Spleen (tissue), 11 donors: ENCODE measurements around the gene S100A1. TPM values are rescaled to one million over a fixed set of nuclear protein-coding genes. Genes with fewer than 3 reads are reported as not detected.
"Not testable (repeated sequence)": the region's sequence is repeated elsewhere in the genome, so short reads cannot be mapped to it uniquely, and the experiment has no call there.

Source experiments
- DNase-seq: peaks from one replicate; pipeline ENCODE4 v3.0.0-alpha.2; 2020
- H3K27ac ChIP-seq, 8 donors: fragments of 200-600 bp; sonication (generic) in 7 of 8; 1 replicate in 4 of 8; 2 replicates in 4 of 8; pipeline versions ENCODE4 v1.5.0 to v1.8.0; 2016 to 2021; ENCODE audit warnings: inconsistent platforms in 4 of 8, mild to moderate bottlenecking in 4 of 8, moderate library complexity in 1 of 8
- H3K27me3 ChIP-seq, 7 donors: fragments of 200-600 bp; sonication (generic) in 6 of 7; replicated peaks in 1 of 7; 1 replicate in 4 of 7; 2 replicates in 3 of 7; pipeline versions ENCODE4 v1.5.0 to v1.8.0; 2016 to 2021; ENCODE audit warnings: inconsistent platforms in 3 of 7, mild to moderate bottlenecking in 1 of 7
- H3K36me3 ChIP-seq, 6 donors: fragments of 200-600 bp; sonication (generic) in 5 of 6; 1 replicate in 4 of 6; 2 replicates in 2 of 6; pipeline versions ENCODE4 v1.5.0 to v1.8.0; 2016 to 2021; ENCODE audit warnings: inconsistent platforms in 2 of 6
- H3K4me1 ChIP-seq, 6 donors: fragments of 200-600 bp; sonication (generic) in 5 of 6; 1 replicate in 3 of 6; 2 replicates in 3 of 6; pipeline versions ENCODE4 v1.5.0 to v1.8.0; 2016 to 2021; ENCODE audit warnings: inconsistent platforms in 3 of 6
- H3K4me3 ChIP-seq, 8 donors: fragments of 200-600 bp; sonication (generic) in 7 of 8; 1 replicate in 4 of 8; 2 replicates in 4 of 8; pipeline versions ENCODE4 v1.5.0 to v1.8.0; 2016 to 2021; ENCODE audit warnings: inconsistent platforms in 4 of 8, mild to moderate bottlenecking in 4 of 8, moderate library complexity in 2 of 8
- H3K9me3 ChIP-seq, 8 donors: fragments of 200-600 bp; sonication (generic) in 7 of 8; 1 replicate in 4 of 8; 2 replicates in 4 of 8; pipeline versions ENCODE4 v1.5.0 to v1.8.0; 2016 to 2021; ENCODE audit warnings: inconsistent platforms in 4 of 8
- CTCF ChIP-seq, 11 experiments: fragments of 200-600 bp in 7 of 11; fragments of 450-650 bp in 4 of 11; sonication (generic) in 4 of 11; IDR thresholded peaks in 8 of 11; conservative IDR thresholded peaks in 3 of 11; 1 replicate in 7 of 11; 2 replicates in 4 of 11; pipeline versions ENCODE4 v1.4.0 to v1.8.0; 2016 to 2021; ENCODE audit warnings: antibody characterized with exemption in 11 of 11, inconsistent platforms in 4 of 11, mild to moderate bottlenecking in 1 of 11
- POLR2A ChIP-seq, 3 donors: fragments of 450-650 bp; IDR thresholded peaks; one replicate each; pipeline ENCODE4 v1.5.1; 2017; ENCODE audit warnings: antibody characterized with exemption in 3 of 3, mild to moderate bottlenecking in 1 of 3
- POLR2AphosphoS5 ChIP-seq, 3 donors: sonication (generic); formaldehyde crosslinking; IDR thresholded peaks; one replicate each; pipeline ENCODE4 v1.5.1; 2017; ENCODE audit warnings: antibody characterized with exemption in 3 of 3
- WGBS, 5 donors: extraction: QIAGEN DNeasy Blood & Tissue Kit in 3 of 5; methylation state at CpG; one replicate each; pipeline versions ENCODE4 v1.1.5 to v1.1.7; 2013 to 2018; 5-methylcytosine and 5-hydroxymethylcytosine counted together
- intact Hi-C: fragments of 100-400 bp; cut with DNase I; formaldehyde crosslinking; loops from one replicate; pipeline ENCODE4 v1.15.0; 2023; ENCODE audit warnings: low total_unique reads
- polyA plus RNA-seq, 3 donors: library from polyadenylated mRNA; stranded (reverse); fragments of 200-250 nt; gene quantifications; one replicate each; pipeline ENCODE4 v1.2.1, GENCODE V29; 2013
- total RNA-seq, 7 donors: library from RNA; depleted of rRNA in 3 of 7; stranded (reverse); fragments of >200 nt in 3 of 7; fragmentation: NEBNext Ultra II Directional in 4 of 7; extraction: Animal tissue kit (Norgen Biotek cat#: 25700) in 4 of 7; gene quantifications; one replicate each; pipeline versions ENCODE4 v1.1.0 to v1.2.1, GENCODE V29; 2016 to 2021
- donor health status: healthy with polysubstance abuse.
- donor health status: DM: no; HTN: no; CAD: no; lungs with moderate emphysema.
- donor health status: DM: no; HTN: no; CAD: no.
- donor health status: Bipolar disorder and iron deficiency.
- donor health status: healthy.
- donor health status: DM: no; HTN: no; CAD: no.
- donor health status: DM: yes; HTN: yes; CAD: no.

The S100A1 gene
- total and polyA plus RNA-seq, 10 donors = 1.7 to 39.7 (median 5.4) TPM; not detected in 6

- 7 to 10% (median 8%) methylated on average over 28 of the region's 28 CpGs for WGBS, 5 donors
- H3K27me3 ChIP-seq, intact Hi-C loops, H3K9me3 ChIP-seq: not testable (repeated sequence)
- H3K4me1 ChIP-seq = peaks cover 15 to 42% (median 34%) of the 10 kb centered on the region in 6 donors
- peak overlapping the region; percentile 38 to 85 (median 76) for H3K4me3 ChIP-seq
- H3K27ac ChIP-seq = peak overlapping the region; percentile 82 to 94 (median 90)
- peak in 2 of 11 experiments; percentile 8 to 20 for TF ChIP-seq CTCF (IDR thresholded peaks at IDR 0.05 in 8 of 11, conservative IDR thresholded peaks at IDR 0.05 in 3 of 11)
- peak; percentile 84 for DNase-seq
- H3K36me3 ChIP-seq = peaks cover 0 to 30% (median 26%) of the 10 kb centered on the region in 6 donors
These were observed 43.6 kb downstream of the S100A1 start for GRCh38 chr1:153671628-153672353.

DNA sequence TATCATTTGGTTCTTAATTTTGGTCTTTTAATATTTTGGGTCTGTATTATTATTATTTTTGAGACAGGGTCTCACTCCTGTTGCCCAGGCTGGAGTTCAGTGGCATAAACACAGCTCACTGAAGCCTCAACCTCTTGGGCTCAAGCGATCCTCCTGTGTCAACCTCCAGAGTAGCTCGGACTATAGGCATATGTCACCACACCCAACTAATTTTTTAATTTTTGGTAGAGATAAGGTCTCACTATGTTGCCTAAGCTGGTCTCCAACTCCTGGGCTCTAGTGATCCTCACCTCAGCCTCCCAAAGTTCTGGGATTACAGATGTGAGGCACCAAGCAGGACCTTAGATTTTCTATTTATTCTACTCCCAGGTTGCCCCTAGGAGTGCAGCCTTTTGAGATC is 45.3 kb downstream of the S100A1 start:
- Histone ChIP-seq H3K27ac (no peak overlapping the region), H3K9me3 (no peaks in the 10 kb centered on the region), H3K36me3 (peaks cover 0 to 13% (median 9%) of the 10 kb centered on the region in 6 donors), H3K4me1 (peaks cover 27 to 44% (median 38%) of the 10 kb centered on the region in 6 donors), H3K27me3 (peaks cover 4 to 18% (median 8%) of the 10 kb centered on the region in 7 donors), H3K4me3 (no peak overlapping the region)
- 94 to 97% (median 95%) methylated on average over 2 of the region's 2 CpGs for WGBS, 5 donors
- TF ChIP-seq CTCF (IDR thresholded peaks at IDR 0.05 in 8 of 11, conservative IDR thresholded peaks at IDR 0.05 in 3 of 11) = no peak
- TF ChIP-seq POLR2AphosphoS5 (IDR thresholded peaks at IDR 0.05) = no peak
- no peak for TF ChIP-seq POLR2A (IDR thresholded peaks at IDR 0.05)
- intact Hi-C loops = no loop called here
- DNase-seq = no peak

GRCh38 chr1:153677718-153678518 is 49.7 kb downstream of the S100A1 start:
- H3K27ac ChIP-seq = peak overlapping the region in 1 of 8 donors; percentile 11
- peak; percentile 81 for DNase-seq
- peaks cover 24 to 31% (median 26%) of the 10 kb centered on the region in 6 donors for H3K4me1 ChIP-seq
- peak; percentile 62 to 88 (median 82) for TF ChIP-seq CTCF (IDR thresholded peaks at IDR 0.05 in 8 of 11, conservative IDR thresholded peaks at IDR 0.05 in 3 of 11)
- no peak for TF ChIP-seq POLR2AphosphoS5 (IDR thresholded peaks at IDR 0.05)
- peaks cover 7 to 52% (median 21%) of the 10 kb centered on the region in 7 donors for H3K27me3 ChIP-seq
- H3K36me3 ChIP-seq = no peaks in the 10 kb centered on the region
- H3K4me3 ChIP-seq = peak overlapping the region; percentile 39 to 74 (median 50)
- H3K9me3 ChIP-seq = no peaks in the 10 kb centered on the region
- 4 to 7% (median 5%) methylated on average over 24 to 29 of the region's 29 CpGs for WGBS, 5 donors
- intact Hi-C loops = loop anchor here (5.0 kb wide), 1 partner anchor 69 kb away; no protein-coding TSS in a partner anchor
